ENCODE results near the gene ABCC1. TPM values are rescaled to one million over a fixed set of nuclear protein-coding genes. Genes with fewer than 3 reads are reported as not detected.

The ABCC1 gene
- total and polyA plus RNA-seq, 2 of the 8 experiments (the other 6 are each of a cell fraction or from before 2014, with no cell fraction given) = 42.6 to 66.8 TPM

DNA sequence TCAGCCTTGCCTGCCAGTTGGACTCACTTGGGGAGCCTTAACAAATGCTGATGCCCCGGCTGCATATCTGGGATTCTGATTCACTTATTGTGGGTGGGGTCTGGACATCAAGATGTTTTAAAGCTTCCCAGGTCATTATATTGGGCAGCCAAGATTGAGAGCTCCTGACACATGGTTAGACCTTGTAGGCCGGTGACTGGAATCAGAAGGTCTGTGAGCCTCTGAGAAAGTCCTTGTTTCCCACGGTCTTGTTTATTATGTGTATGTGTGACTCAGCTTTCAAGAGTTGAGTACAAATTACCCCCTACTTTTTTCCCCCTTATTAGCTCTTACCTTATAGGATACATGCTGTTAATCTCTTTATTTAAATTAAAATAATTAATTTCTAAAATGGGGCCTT, 103.5 kb downstream of the ABCC1 start (continued):
- TF ChIP-seq RXRA (IDR thresholded peaks at IDR 0.05; ENCODE audit: insufficient read depth, low read depth, low read length) = no peak
